Measurements from ENCODE around the gene USP11. TPM values are rescaled to one million over a fixed set of nuclear protein-coding genes. Genes with fewer than 3 reads are reported as not detected.
"Not testable (repeated sequence)": the region's sequence is repeated elsewhere in the genome, so short reads cannot be mapped to it uniquely, and the experiment has no call there.

The USP11 gene
- total RNA-seq, 1 experiment from 2014 or later, result 16.2 TPM

DNA sequence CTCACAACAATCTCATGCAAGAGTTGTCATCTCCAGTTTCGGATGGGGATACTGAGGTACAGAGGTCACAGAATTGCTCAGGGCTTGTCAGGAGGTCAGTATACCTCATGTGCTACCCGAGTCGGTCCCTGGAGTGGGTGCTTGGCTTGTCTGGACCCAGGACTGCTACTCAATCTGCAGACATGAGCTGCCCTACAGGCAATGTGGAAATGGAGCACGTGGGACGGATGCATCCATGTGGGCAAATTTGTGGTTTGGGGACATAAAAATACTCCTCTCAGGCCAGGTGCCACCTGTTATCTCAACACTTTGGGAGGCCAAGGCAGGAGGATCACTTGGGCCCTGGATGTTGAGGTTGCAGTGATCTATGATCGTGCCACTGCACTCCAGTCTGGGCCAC lies 15.8 kb downstream of the USP11 start:
- DNase-seq, result no peak
- Histone ChIP-seq H3K27me3 (no peaks in the 10 kb centered on the region), H3K9me3 (no peaks in the 10 kb centered on the region), H3K36me3 (no peaks in the 10 kb centered on the region), H3K4me3 (no peak overlapping the region)

DNA sequence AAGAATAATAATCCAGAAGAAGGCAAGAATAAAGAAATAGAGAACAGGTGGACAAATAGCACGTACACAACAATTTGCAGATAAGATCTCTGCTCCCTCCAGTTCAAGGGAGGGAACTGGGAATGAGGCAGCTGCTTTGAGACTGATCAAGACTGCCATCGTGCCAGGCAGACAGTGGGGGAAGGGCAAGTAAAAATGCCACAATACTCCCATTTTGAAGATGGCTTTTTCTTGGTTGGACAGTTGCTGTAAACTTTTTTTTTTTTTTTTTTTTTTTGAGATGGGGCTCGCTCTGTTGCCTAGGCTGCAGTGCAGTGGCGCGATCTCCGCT lies 17.2 kb downstream of the USP11 start:
- no peaks in the 10 kb centered on the region for H3K27me3 ChIP-seq
- no peak overlapping the region for H3K4me3 ChIP-seq
- DNase-seq, result no peak
- no peaks in the 10 kb centered on the region for H3K36me3 ChIP-seq
- H3K9me3 ChIP-seq, result no peaks in the 10 kb centered on the region

GRCh38 chrX:47257620-47258019 lies 24.8 kb downstream of the USP11 start:
- not testable (repeated sequence) for H3K27me3 ChIP-seq, DNase-seq, H3K4me3 ChIP-seq, H3K9me3 ChIP-seq, H3K36me3 ChIP-seq

GRCh38 chrX:47264483-47265173 lies 31.8 kb downstream of the USP11 start:
- no peaks in the 10 kb centered on the region for H3K9me3 ChIP-seq
- H3K27me3 ChIP-seq, result no peaks in the 10 kb centered on the region
- no peak for DNase-seq
- H3K36me3 ChIP-seq, result no peaks in the 10 kb centered on the region
- no peak overlapping the region for H3K4me3 ChIP-seq

DNA sequence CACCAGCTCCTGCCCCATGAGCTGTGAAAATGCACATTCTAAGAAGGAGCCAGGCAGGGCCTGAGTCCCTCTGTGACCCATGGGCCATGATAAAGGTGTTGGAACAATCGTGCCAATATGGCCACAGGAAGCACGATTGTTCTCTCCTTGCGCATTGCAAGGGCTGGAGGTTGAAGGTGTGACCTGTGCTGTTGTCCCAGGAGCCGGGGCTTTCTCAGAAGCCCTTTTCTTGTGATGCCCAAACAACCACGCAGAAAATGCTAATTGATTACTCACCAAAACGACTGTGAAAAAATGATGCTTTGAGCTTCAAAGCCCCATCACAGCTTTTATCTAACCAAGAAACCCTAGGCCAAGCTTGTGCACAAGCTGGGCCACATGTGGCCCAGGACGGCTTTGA lies 33.8 kb downstream of the USP11 start:
- no peak for DNase-seq
- no peaks in the 10 kb centered on the region for H3K9me3 ChIP-seq
- H3K4me3 ChIP-seq, result no peak overlapping the region
- H3K27me3 ChIP-seq, result no peaks in the 10 kb centered on the region
- no peaks in the 10 kb centered on the region for H3K36me3 ChIP-seq

- H3K27me3 ChIP-seq, result no peaks in the 10 kb centered on the region
- no peak for DNase-seq
- H3K9me3 ChIP-seq, result no peaks in the 10 kb centered on the region
These were observed 39.2 kb downstream of the USP11 start for GRCh38 chrX:47272013-47272408.

GRCh38 chrX:47273011-47273730 lies 40.4 kb downstream of the USP11 start:
- Histone ChIP-seq H3K4me3 (no peak overlapping the region), H3K27me3 (no peaks in the 10 kb centered on the region), H3K9me3 (no peaks in the 10 kb centered on the region), H3K36me3 (no peaks in the 10 kb centered on the region)
- no peak for DNase-seq

More at GRCh38 chrX:47272013-47272408, 39.2 kb downstream of the USP11 start:
- no peaks in the 10 kb centered on the region for H3K36me3 ChIP-seq
- H3K4me3 ChIP-seq, result no peak overlapping the region

DNA sequence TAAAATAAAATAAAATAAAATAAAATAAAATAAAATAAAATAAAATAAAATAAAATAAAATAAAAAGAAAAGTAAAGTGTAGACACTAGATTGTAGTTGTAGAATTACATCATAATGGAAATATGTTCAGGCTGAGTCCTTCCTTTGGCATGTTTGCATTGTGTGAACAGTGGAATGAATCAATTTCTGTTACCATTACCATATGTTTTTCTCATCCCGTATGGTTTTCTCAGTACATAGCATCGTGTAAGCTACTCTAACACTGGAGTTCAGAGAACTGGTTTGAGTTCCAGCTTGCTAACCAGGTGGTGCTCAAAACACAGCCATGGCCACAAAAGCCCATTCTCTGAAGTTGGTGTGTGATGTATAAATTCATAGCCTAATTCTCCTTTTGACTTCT lies 45.9 kb downstream of the USP11 start:
- no peak for DNase-seq
- Histone ChIP-seq H3K4me3 (no peak overlapping the region), H3K27me3 (no peaks in the 10 kb centered on the region), H3K9me3 (no peaks in the 10 kb centered on the region), H3K36me3 (no peaks in the 10 kb centered on the region)

GRCh38 chrX:47283015-47283771 lies 50.4 kb downstream of the USP11 start:
- H3K4me3 ChIP-seq, result no peak overlapping the region
- H3K36me3 ChIP-seq, result no peaks in the 10 kb centered on the region
- no peaks in the 10 kb centered on the region for H3K27me3 ChIP-seq
- H3K9me3 ChIP-seq, result no peaks in the 10 kb centered on the region
- DNase-seq, result peak; percentile 3

DNA sequence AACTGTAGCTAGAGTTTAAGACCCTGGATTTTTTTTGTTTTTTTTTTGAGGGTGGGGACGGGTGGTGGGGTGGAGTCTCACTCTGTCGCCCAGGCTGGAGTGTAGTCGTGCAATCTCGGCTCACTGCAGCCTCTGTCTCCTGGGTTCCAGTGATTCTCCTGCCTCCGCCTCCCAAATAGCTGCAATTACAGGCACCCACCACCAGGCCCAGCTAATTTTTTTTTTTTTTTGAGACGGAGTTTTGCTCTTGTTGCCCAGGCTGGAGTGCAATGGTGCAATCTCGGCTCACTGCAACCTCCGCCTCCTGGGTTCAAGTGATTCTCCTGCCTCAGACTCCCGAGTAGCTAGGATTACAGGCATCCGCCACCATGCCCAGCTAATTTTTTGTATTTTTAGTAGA lies 51.8 kb downstream of the USP11 start:
- DNase-seq, H3K9me3 ChIP-seq: not testable (repeated sequence)

DNA sequence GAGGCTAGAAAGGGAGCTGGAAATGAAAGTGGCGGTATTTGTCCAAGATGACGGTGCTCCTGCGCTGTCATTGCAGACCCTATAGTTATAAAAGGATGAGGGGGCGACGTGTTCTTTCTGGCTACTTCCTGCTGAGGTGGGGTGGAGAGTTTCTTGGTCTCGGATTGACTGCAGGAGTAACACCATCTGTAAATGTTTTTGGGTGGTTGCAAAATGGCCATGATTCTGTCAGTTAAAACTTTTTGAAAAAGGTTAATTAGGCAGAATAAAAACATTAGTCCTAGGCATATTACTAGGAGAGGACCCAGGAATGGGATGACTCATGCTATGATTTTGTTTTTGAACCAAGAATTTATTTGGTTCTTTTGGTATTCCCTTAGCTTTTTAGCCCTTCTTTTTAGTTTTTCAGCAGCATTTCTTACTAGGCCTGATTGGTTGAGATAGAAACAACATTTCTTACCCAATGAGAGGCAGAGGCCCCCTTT lies 53.1 kb downstream of the USP11 start:
- no peak for DNase-seq
- Histone ChIP-seq H3K9me3 (no peaks in the 10 kb centered on the region), H3K4me3 (no peak overlapping the region), H3K36me3 (no peaks in the 10 kb centered on the region), H3K27me3 (no peaks in the 10 kb centered on the region)

More for the DNA sequence above, 51.8 kb downstream of the USP11 start:
- H3K27me3 ChIP-seq, H3K4me3 ChIP-seq, H3K36me3 ChIP-seq: not testable (repeated sequence)

GRCh38 chrX:47293106-47293505 lies 60.3 kb downstream of the USP11 start:
- H3K36me3 ChIP-seq, result no peaks in the 10 kb centered on the region
- H3K9me3 ChIP-seq, result no peaks in the 10 kb centered on the region
- DNase-seq, result no peak
- no peaks in the 10 kb centered on the region for H3K27me3 ChIP-seq
- H3K4me3 ChIP-seq, result no peak overlapping the region

GRCh38 chrX:47296766-47297365 lies 64.1 kb downstream of the USP11 start:
- Histone ChIP-seq H3K9me3 (no peaks in the 10 kb centered on the region), H3K36me3 (no peaks in the 10 kb centered on the region), H3K27me3 (no peaks in the 10 kb centered on the region), H3K4me3 (no peak overlapping the region)
- DNase-seq, result no peak

GRCh38 chrX:47297874-47298273 lies 65.1 kb downstream of the USP11 start:
- Histone ChIP-seq H3K27me3 (no peaks in the 10 kb centered on the region), H3K9me3 (no peaks in the 10 kb centered on the region), H3K36me3 (no peaks in the 10 kb centered on the region), H3K4me3 (no peak overlapping the region)
- no peak for DNase-seq

All from MG63 (cell line).